Spleen (tissue), 11 donors: ENCODE data around the gene SNX27. TPM values are rescaled to one million over a fixed set of nuclear protein-coding genes. Genes with fewer than 3 reads are reported as not detected.

Experiments
- DNase-seq: peaks from one replicate; pipeline ENCODE4 v3.0.0-alpha.2; 2020
- H3K27ac ChIP-seq, 8 donors: fragments of 200-600 bp; sonication (generic) in 7 of 8; 1 replicate in 4 of 8; 2 replicates in 4 of 8; pipeline versions ENCODE4 v1.5.0 to v1.8.0; 2016 to 2021; ENCODE audit warnings: inconsistent platforms in 4 of 8, mild to moderate bottlenecking in 4 of 8, moderate library complexity in 1 of 8
- H3K27me3 ChIP-seq, 7 donors: fragments of 200-600 bp; sonication (generic) in 6 of 7; replicated peaks in 1 of 7; 1 replicate in 4 of 7; 2 replicates in 3 of 7; pipeline versions ENCODE4 v1.5.0 to v1.8.0; 2016 to 2021; ENCODE audit warnings: inconsistent platforms in 3 of 7, mild to moderate bottlenecking in 1 of 7
- H3K36me3 ChIP-seq, 6 donors: fragments of 200-600 bp; sonication (generic) in 5 of 6; 1 replicate in 4 of 6; 2 replicates in 2 of 6; pipeline versions ENCODE4 v1.5.0 to v1.8.0; 2016 to 2021; ENCODE audit warnings: inconsistent platforms in 2 of 6
- H3K4me1 ChIP-seq, 6 donors: fragments of 200-600 bp; sonication (generic) in 5 of 6; 1 replicate in 3 of 6; 2 replicates in 3 of 6; pipeline versions ENCODE4 v1.5.0 to v1.8.0; 2016 to 2021; ENCODE audit warnings: inconsistent platforms in 3 of 6
- H3K4me3 ChIP-seq, 8 donors: fragments of 200-600 bp; sonication (generic) in 7 of 8; 1 replicate in 4 of 8; 2 replicates in 4 of 8; pipeline versions ENCODE4 v1.5.0 to v1.8.0; 2016 to 2021; ENCODE audit warnings: inconsistent platforms in 4 of 8, mild to moderate bottlenecking in 4 of 8, moderate library complexity in 2 of 8
- H3K9me3 ChIP-seq, 8 donors: fragments of 200-600 bp; sonication (generic) in 7 of 8; 1 replicate in 4 of 8; 2 replicates in 4 of 8; pipeline versions ENCODE4 v1.5.0 to v1.8.0; 2016 to 2021; ENCODE audit warnings: inconsistent platforms in 4 of 8
- POLR2A ChIP-seq, 3 donors: fragments of 450-650 bp; IDR thresholded peaks; one replicate each; pipeline ENCODE4 v1.5.1; 2017; ENCODE audit warnings: antibody characterized with exemption in 3 of 3, mild to moderate bottlenecking in 1 of 3
- POLR2AphosphoS5 ChIP-seq, 3 donors: sonication (generic); formaldehyde crosslinking; IDR thresholded peaks; one replicate each; pipeline ENCODE4 v1.5.1; 2017; ENCODE audit warnings: antibody characterized with exemption in 3 of 3
- WGBS, 5 donors: extraction: QIAGEN DNeasy Blood & Tissue Kit in 3 of 5; methylation state at CpG; one replicate each; pipeline versions ENCODE4 v1.1.5 to v1.1.7; 2013 to 2018; 5-methylcytosine and 5-hydroxymethylcytosine counted together
- intact Hi-C: fragments of 100-400 bp; cut with DNase I; formaldehyde crosslinking; loops from one replicate; pipeline ENCODE4 v1.15.0; 2023; ENCODE audit warnings: low total_unique reads
- polyA plus RNA-seq, 3 donors: library from polyadenylated mRNA; stranded (reverse); fragments of 200-250 nt; gene quantifications; one replicate each; pipeline ENCODE4 v1.2.1, GENCODE V29; 2013
- total RNA-seq, 7 donors: library from RNA; depleted of rRNA in 3 of 7; stranded (reverse); fragments of >200 nt in 3 of 7; fragmentation: NEBNext Ultra II Directional in 4 of 7; extraction: Animal tissue kit (Norgen Biotek cat#: 25700) in 4 of 7; gene quantifications; one replicate each; pipeline versions ENCODE4 v1.1.0 to v1.2.1, GENCODE V29; 2016 to 2021
- TF ChIP-seq, protein P1 (sequence below), 11 experiments: fragments of 200-600 bp in 7 of 11; fragments of 450-650 bp in 4 of 11; sonication (generic) in 4 of 11; IDR thresholded peaks in 8 of 11; conservative IDR thresholded peaks in 3 of 11; 1 replicate in 7 of 11; 2 replicates in 4 of 11; pipeline versions ENCODE4 v1.4.0 to v1.8.0; 2016 to 2021; ENCODE audit warnings: antibody characterized with exemption in 11 of 11, inconsistent platforms in 4 of 11, mild to moderate bottlenecking in 1 of 11
- donor health status: healthy with polysubstance abuse.
- donor health status: DM: no; HTN: no; CAD: no; lungs with moderate emphysema.
- donor health status: DM: no; HTN: no; CAD: no.
- donor health status: Bipolar disorder and iron deficiency.
- donor health status: healthy.
- donor health status: DM: no; HTN: no; CAD: no.
- donor health status: DM: yes; HTN: yes; CAD: no.

The SNX27 gene
- total and polyA plus RNA-seq, 10 donors = 3.1 to 69.6 (median 48.3) TPM

DNA sequence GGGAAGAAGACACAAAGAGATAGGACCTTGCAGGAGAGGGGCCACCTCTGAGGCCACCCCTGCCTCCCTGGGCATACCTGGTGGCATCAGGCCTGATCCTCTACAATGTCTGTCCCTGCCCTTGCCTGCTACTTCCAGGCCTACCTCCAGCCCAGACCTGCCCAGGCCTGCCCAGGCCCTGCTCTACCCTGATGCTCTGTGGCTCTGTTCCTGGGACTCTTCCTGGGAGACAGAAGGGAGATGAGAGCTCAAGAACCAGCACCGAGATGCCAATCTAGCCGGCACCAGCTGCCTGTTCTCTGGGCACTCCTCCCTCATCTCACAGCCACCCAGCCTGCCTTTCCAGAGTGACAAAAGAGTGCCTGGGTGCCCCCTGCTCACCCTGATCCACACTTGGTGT, 102.0 kb downstream of the SNX27 start:
- 79 to 100% (median 90%) methylated on average over 2 of the region's 2 CpGs; no CpG with 5 or more reads in 1 of the 5 donors for WGBS, 5 donors
- Histone ChIP-seq H3K27me3 (peaks cover 2 to 74% (median 23%) of the 10 kb centered on the region in 7 donors), H3K4me3 (no peak overlapping the region), H3K9me3 (no peaks in the 10 kb centered on the region), H3K4me1 (peaks cover 0 to 17% (median 10%) of the 10 kb centered on the region in 6 donors), H3K27ac (no peak overlapping the region), H3K36me3 (no peaks in the 10 kb centered on the region)
- no peak for TF ChIP-seq POLR2AphosphoS5 (IDR thresholded peaks at IDR 0.05)
- intact Hi-C loops = no loop called here
- DNase-seq = no peak

- H3K36me3 ChIP-seq = no peaks in the 10 kb centered on the region
- H3K9me3 ChIP-seq = no peaks in the 10 kb centered on the region
- 60 to 70% (median 64%) methylated on average over 10 of the region's 10 CpGs for WGBS, 5 donors
- TF ChIP-seq POLR2AphosphoS5 (IDR thresholded peaks at IDR 0.05) = no peak
- TF ChIP-seq, protein P1, sequence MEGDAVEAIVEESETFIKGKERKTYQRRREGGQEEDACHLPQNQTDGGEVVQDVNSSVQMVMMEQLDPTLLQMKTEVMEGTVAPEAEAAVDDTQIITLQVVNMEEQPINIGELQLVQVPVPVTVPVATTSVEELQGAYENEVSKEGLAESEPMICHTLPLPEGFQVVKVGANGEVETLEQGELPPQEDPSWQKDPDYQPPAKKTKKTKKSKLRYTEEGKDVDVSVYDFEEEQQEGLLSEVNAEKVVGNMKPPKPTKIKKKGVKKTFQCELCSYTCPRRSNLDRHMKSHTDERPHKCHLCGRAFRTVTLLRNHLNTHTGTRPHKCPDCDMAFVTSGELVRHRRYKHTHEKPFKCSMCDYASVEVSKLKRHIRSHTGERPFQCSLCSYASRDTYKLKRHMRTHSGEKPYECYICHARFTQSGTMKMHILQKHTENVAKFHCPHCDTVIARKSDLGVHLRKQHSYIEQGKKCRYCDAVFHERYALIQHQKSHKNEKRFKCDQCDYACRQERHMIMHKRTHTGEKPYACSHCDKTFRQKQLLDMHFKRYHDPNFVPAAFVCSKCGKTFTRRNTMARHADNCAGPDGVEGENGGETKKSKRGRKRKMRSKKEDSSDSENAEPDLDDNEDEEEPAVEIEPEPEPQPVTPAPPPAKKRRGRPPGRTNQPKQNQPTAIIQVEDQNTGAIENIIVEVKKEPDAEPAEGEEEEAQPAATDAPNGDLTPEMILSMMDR (IDR thresholded peaks at IDR 0.05 in 8 of 11, conservative IDR thresholded peaks at IDR 0.05 in 3 of 11) = no peak
- TF ChIP-seq POLR2A (IDR thresholded peaks at IDR 0.05) = no peak
- no peak overlapping the region for H3K27ac ChIP-seq
- intact Hi-C loops = no loop called here
- peaks cover 2 to 83% (median 23%) of the 10 kb centered on the region in 7 donors for H3K27me3 ChIP-seq
- no peak overlapping the region for H3K4me3 ChIP-seq
- peaks cover 0 to 23% (median 11%) of the 10 kb centered on the region in 6 donors for H3K4me1 ChIP-seq
- no peak for DNase-seq
Measured at GRCh38 chr1:151714820-151715725, 103.2 kb downstream of the SNX27 start.

DNA sequence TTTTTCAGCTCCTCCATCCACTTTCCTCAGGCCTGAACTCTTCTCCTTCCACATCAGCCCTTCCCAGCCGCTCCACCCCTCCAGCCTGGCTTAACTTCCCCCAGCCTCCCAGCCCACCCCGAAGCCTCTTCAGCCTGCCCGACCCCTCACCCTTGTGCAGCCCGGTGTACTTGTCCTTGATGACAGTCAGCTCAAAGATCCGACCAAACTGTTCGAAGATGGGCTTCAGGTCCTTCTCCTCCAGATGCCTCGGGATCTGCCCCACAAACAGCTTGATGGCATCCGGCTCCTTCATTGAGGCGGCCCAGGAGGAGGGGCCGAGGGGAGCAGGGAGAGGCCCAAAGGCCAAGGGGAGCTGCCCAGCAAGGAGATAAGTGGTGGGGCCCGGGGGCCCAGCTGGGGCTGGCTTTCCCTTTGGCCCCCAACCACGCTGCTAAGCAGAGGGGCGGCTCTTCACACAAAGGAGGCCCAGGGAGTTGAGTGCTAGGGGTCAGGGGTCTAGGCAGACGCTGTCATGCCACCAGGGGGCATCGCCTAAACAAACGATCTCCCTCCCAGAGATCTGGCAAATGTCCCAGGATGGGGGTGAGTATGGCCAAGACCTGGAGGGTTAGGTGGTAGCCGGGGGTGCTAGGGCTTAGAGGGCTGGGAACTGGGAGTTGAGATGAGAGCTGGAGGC, 104.0 kb downstream of the SNX27 start:
- no peak for DNase-seq
- WGBS, 5 donors = 35 to 46% (median 42%) methylated on average over 17 of the region's 17 CpGs
- H3K27ac ChIP-seq = no peak overlapping the region
- no peaks in the 10 kb centered on the region for H3K36me3 ChIP-seq
- intact Hi-C loops = no loop called here
- no peak overlapping the region for H3K4me3 ChIP-seq
- H3K9me3 ChIP-seq = no peaks in the 10 kb centered on the region
- TF ChIP-seq, protein P1 (IDR thresholded peaks at IDR 0.05 in 8 of 11, conservative IDR thresholded peaks at IDR 0.05 in 3 of 11) = no peak
- TF ChIP-seq POLR2A (IDR thresholded peaks at IDR 0.05) (no peak), POLR2AphosphoS5 (IDR thresholded peaks at IDR 0.05) (no peak)
- peaks cover 2 to 83% (median 23%) of the 10 kb centered on the region in 7 donors for H3K27me3 ChIP-seq
- peaks cover 0 to 31% (median 19%) of the 10 kb centered on the region in 6 donors for H3K4me1 ChIP-seq

- intact Hi-C loops = no loop called here
- H3K9me3 ChIP-seq = no peaks in the 10 kb centered on the region
- 5 to 11% (median 7%) methylated on average over 6 to 11 of the region's 11 CpGs for WGBS, 5 donors
- H3K36me3 ChIP-seq = no peaks in the 10 kb centered on the region
- TF ChIP-seq, protein P1 (IDR thresholded peaks at IDR 0.05 in 8 of 11, conservative IDR thresholded peaks at IDR 0.05 in 3 of 11) = no peak
- TF ChIP-seq POLR2A (IDR thresholded peaks at IDR 0.05) (no peak), POLR2AphosphoS5 (IDR thresholded peaks at IDR 0.05) (no peak)
- peaks cover 0 to 36% (median 23%) of the 10 kb centered on the region in 6 donors for H3K4me1 ChIP-seq
- H3K27ac ChIP-seq = no peak overlapping the region
- peak overlapping the region in 2 of 8 donors; percentile 1 to 6 for H3K4me3 ChIP-seq
- no peak for DNase-seq
- H3K27me3 ChIP-seq = peaks cover 2 to 81% (median 23%) of the 10 kb centered on the region in 7 donors
Measured at GRCh38 chr1:151716405-151716762, 104.5 kb downstream of the SNX27 start.
